Measurements from ENCODE around the gene MED25.

The MED25 gene

DNA sequence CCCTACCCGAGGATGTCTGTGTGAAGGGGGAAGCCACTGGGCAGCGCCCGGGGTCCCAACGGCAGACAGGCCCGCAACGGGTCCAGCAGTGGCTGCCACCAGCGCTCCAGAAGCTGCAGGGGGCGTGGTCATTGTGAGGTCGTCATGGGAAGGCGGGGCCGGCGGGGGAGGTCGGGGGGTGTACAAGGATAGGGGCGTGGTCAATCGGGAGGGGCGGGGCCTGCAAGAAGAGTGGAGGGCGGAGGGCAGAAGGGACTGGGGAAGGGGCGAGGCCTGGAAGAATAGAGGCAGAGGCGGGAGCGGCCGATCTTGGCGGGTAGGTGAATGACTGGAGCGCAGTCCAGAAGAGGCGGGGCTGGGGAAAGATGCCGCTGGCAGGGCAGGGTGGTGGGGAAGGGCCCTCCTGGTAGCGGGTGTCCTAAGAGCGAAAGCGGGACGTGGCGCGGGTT, 9.4 kb upstream of the MED25 start:
- Histone ChIP-seq H3K27ac (peak overlapping the region; percentile 52), H3K27me3 (ENCODE audit: insufficient read depth, low read depth) (no peaks in the 10 kb centered on the region), H3K4me3 (IDR thresholded peaks at IDR 0.05; ENCODE audit: insufficient read depth, low read depth, low read length) (no peak overlapping the region), H3K4me1 (ENCODE audit: low read depth, poor library complexity, severe bottlenecking) (peaks cover 22% of the 10 kb centered on the region), H2AFZ (ENCODE audit: low read depth) (peak overlapping the region; percentile 72), H3K36me3 (ENCODE audit: insufficient read depth) (no peaks in the 10 kb centered on the region), H3K9ac (peak overlapping the region; percentile 51; the same call in 1 of the 2 replicates), H3K79me2 (ENCODE audit: insufficient read depth, low read depth) (no peaks in the 10 kb centered on the region), H3K4me2 (peak overlapping the region; percentile 81), H4K20me1 (ENCODE audit: insufficient read depth) (no peaks in the 10 kb centered on the region)
- TF ChIP-seq CTCF (conservative IDR thresholded peaks at IDR 0.05; ENCODE audit: low read depth, low read length) = 0 out of 2 replicates have a peak, but pooled peaks have one; percentile 1

DNA sequence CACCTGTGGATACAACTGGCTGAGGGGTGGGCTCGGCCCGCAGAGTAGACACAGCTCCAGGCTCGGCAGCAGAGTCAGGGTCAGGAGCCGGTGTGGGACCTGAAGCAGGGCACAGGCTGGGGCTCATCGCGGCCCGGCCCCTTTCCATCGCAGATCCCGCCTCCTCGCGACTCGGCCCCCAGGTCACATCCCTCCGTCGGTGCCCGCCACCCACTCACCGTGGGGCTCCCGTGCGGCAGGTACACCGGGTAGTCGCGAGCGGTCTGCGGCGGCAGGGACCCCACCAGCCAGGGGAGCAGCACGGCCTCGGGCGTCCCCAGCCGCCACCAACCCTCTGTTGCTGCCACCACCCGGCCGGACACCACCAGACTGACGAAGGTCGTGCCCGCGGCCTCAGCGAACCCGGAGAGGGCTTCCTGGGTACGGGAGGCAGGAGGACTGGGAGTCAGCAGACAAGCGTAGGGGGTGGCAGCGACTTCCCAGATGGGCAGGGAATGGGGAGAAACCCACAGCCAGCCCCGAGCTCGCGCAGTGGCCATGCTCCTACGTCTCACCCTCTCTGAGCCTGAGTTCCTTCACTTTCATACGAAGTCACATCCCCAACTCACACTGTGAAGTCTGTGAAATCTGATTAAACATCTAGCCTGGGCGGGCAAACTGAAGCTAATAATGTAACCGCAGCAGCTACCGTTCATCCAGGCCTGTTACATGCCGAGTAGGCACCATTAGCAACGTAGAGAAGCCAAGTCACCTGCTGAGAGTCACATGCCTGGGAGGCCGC, 8.7 kb upstream of the MED25 start:
- no peaks in the 10 kb centered on the region for H3K36me3 ChIP-seq (ENCODE audit: insufficient read depth)
- no peaks in the 10 kb centered on the region for H3K79me2 ChIP-seq (ENCODE audit: insufficient read depth, low read depth)
- peak overlapping the region; percentile 52 for H3K27ac ChIP-seq
- TF ChIP-seq CTCF (conservative IDR thresholded peaks at IDR 0.05; ENCODE audit: low read depth, low read length) = no peak
- H2AFZ ChIP-seq (ENCODE audit: low read depth) = peak overlapping the region; percentile 72
- peak overlapping the region; percentile 81 for H3K4me2 ChIP-seq
- H4K20me1 ChIP-seq (ENCODE audit: insufficient read depth) = no peaks in the 10 kb centered on the region
- H3K27me3 ChIP-seq (ENCODE audit: insufficient read depth, low read depth) = no peaks in the 10 kb centered on the region
- no peak overlapping the region for H3K4me3 ChIP-seq (IDR thresholded peaks at IDR 0.05; ENCODE audit: insufficient read depth, low read depth, low read length)
- peaks cover 29% of the 10 kb centered on the region for H3K4me1 ChIP-seq (ENCODE audit: low read depth, poor library complexity, severe bottlenecking)
- H3K9ac ChIP-seq = peak overlapping the region; percentile 51

DNA sequence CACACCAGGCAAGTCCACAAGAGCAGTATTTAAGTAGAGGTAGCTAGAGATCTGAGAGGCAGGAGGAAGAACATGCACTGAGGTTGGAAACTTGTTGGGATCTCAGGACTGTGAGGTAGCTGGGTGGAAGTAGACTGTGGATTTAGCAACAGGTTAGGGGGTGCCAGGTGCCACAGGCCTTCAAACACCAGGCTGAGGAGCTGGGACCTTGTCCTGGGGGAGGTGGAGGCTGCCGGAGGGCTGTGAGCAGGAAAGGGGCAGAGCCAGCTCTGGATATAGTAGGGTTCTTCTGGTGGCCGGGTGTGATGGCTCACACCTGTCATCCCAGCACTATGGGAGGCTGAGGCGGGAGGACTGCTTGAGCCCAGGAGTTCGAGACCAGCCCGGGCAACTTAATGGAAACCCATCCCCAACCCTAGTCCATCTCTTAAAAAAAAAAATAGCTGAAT, 8.1 kb upstream of the MED25 start:
- peak overlapping the region; percentile 72 for H2AFZ ChIP-seq (ENCODE audit: low read depth)
- H3K27ac ChIP-seq = peak overlapping the region; percentile 52
- no peak for TF ChIP-seq CTCF (conservative IDR thresholded peaks at IDR 0.05; ENCODE audit: low read depth, low read length)
- H3K36me3 ChIP-seq (ENCODE audit: insufficient read depth) = no peaks in the 10 kb centered on the region
- peak overlapping the region; percentile 51; the same call in 1 of the 2 replicates for H3K9ac ChIP-seq
- H3K4me1 ChIP-seq (ENCODE audit: low read depth, poor library complexity, severe bottlenecking) = peaks cover 33% of the 10 kb centered on the region
- H4K20me1 ChIP-seq (ENCODE audit: insufficient read depth) = no peaks in the 10 kb centered on the region
- H3K79me2 ChIP-seq (ENCODE audit: insufficient read depth, low read depth) = no peaks in the 10 kb centered on the region
- no peaks in the 10 kb centered on the region for H3K27me3 ChIP-seq (ENCODE audit: insufficient read depth, low read depth)
- H3K4me2 ChIP-seq = peak overlapping the region; percentile 81
- H3K4me3 ChIP-seq (IDR thresholded peaks at IDR 0.05; ENCODE audit: insufficient read depth, low read depth, low read length) = no peak overlapping the region

GRCh38 chr19:49811328-49811727, 6.8 kb upstream of the MED25 start:
- Histone ChIP-seq H3K27me3 (ENCODE audit: insufficient read depth, low read depth) (no peaks in the 10 kb centered on the region), H3K27ac (no peak overlapping the region), H3K4me2 (no peak overlapping the region), H3K36me3 (ENCODE audit: insufficient read depth) (no peaks in the 10 kb centered on the region), H3K9ac (no peak overlapping the region), H3K4me3 (IDR thresholded peaks at IDR 0.05; ENCODE audit: insufficient read depth, low read depth, low read length) (no peak overlapping the region), H3K4me1 (ENCODE audit: low read depth, poor library complexity, severe bottlenecking) (peaks cover 34% of the 10 kb centered on the region), H4K20me1 (ENCODE audit: insufficient read depth) (no peaks in the 10 kb centered on the region), H2AFZ (ENCODE audit: low read depth) (no peak overlapping the region), H3K79me2 (ENCODE audit: insufficient read depth, low read depth) (no peaks in the 10 kb centered on the region)
- no peak for TF ChIP-seq CTCF (conservative IDR thresholded peaks at IDR 0.05; ENCODE audit: low read depth, low read length)
